Mesothelial cell of epicardium (in vitro differentiated cells): ENCODE data around the gene IL1RL2. TPM values are rescaled to one million over a fixed set of nuclear protein-coding genes. Genes with fewer than 3 reads are reported as not detected.

Experiments
- DNase-seq, 2 experiments: peaks; one replicate each; pipeline ENCODE4 v3.0.0; 2021; ENCODE audit warnings: low spot score in 2 of 2; ENCODE audit not compliant: unreplicated experiment in 2 of 2
- H3K27ac Mint-ChIP-seq: 2 replicates; pipeline ENCODE4 v1.8.0; 2021; ENCODE audit warnings: mixed read lengths
- H3K27me3 Mint-ChIP-seq: 2 replicates; pipeline ENCODE4 v1.8.0; 2021; ENCODE audit warnings: low read depth, mixed read lengths
- H3K36me3 Mint-ChIP-seq: 2 replicates; pipeline ENCODE4 v1.8.0; 2021; ENCODE audit warnings: mixed read lengths
- H3K4me1 Mint-ChIP-seq: 2 replicates; pipeline ENCODE4 v1.8.0; 2021; ENCODE audit warnings: mixed read lengths
- H3K4me3 Mint-ChIP-seq: 2 replicates; pipeline ENCODE4 v1.8.0; 2021; ENCODE audit warnings: mild to moderate bottlenecking, moderate library complexity, mixed read lengths
- H3K9me3 Mint-ChIP-seq: 2 replicates; pipeline ENCODE4 v1.8.0; 2021; ENCODE audit warnings: mixed read lengths
- total RNA-seq: library from RNA; stranded (reverse); gene quantifications from 3 replicates; pipeline ENCODE4 v1.2.1, GENCODE V29; 2021
- TF ChIP-seq, protein P1 (sequence below): fragments of 200-600 bp; sonication (generic); IDR thresholded peaks from one replicate; pipeline ENCODE4 v1.5.0; 2021; ENCODE audit warnings: antibody characterized with exemption; ENCODE audit not compliant: unreplicated experiment

Gene IL1RL2
- total RNA-seq, 1 donor from 2014 or later = not detected

DNA sequence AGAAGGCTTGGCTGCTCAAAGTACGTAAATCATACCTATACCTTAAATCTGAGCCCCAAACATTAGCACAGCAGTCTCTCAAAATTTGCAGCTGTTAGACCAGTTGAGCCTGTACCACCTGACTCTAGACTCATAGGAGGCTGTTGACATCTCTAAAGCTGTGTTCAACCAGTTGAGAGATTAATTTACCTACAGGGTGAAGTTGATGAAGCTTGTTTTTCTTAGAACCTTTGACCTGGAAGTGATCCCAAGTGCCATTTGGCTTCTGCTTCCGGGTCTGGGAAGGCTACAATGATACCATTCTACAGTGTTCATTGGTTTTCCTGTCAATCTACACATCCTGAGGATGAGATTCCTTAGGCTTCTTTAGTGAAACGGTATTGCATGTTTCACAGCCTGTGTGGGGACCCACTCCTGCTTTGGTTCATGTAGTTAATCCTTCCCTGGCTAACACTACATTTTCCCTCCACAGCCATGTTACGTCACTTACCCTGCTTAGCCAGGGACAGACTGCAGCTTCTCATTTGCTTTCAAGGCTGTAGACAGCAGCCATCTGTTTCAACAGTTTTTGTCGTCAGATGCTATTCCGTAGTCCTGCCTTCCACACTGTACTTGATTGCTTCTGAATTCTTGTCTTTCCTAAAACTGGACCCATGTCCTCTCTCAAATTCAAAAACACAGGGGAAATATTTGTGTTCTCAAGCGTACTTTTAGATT lies 4.7 kb upstream of the IL1RL2 start:
- H3K36me3 Mint-ChIP-seq = peaks cover 5% of the 10 kb centered on the region
- peak overlapping the region; percentile 11 for H3K27ac Mint-ChIP-seq
- H3K9me3 Mint-ChIP-seq = no peaks in the 10 kb centered on the region
- TF ChIP-seq, protein P1, sequence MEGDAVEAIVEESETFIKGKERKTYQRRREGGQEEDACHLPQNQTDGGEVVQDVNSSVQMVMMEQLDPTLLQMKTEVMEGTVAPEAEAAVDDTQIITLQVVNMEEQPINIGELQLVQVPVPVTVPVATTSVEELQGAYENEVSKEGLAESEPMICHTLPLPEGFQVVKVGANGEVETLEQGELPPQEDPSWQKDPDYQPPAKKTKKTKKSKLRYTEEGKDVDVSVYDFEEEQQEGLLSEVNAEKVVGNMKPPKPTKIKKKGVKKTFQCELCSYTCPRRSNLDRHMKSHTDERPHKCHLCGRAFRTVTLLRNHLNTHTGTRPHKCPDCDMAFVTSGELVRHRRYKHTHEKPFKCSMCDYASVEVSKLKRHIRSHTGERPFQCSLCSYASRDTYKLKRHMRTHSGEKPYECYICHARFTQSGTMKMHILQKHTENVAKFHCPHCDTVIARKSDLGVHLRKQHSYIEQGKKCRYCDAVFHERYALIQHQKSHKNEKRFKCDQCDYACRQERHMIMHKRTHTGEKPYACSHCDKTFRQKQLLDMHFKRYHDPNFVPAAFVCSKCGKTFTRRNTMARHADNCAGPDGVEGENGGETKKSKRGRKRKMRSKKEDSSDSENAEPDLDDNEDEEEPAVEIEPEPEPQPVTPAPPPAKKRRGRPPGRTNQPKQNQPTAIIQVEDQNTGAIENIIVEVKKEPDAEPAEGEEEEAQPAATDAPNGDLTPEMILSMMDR = no peak
- no peak overlapping the region for H3K4me3 Mint-ChIP-seq
- H3K4me1 Mint-ChIP-seq = peaks cover 17% of the 10 kb centered on the region
- DNase-seq = no peak
- peaks cover 22% of the 10 kb centered on the region for H3K27me3 Mint-ChIP-seq

DNA sequence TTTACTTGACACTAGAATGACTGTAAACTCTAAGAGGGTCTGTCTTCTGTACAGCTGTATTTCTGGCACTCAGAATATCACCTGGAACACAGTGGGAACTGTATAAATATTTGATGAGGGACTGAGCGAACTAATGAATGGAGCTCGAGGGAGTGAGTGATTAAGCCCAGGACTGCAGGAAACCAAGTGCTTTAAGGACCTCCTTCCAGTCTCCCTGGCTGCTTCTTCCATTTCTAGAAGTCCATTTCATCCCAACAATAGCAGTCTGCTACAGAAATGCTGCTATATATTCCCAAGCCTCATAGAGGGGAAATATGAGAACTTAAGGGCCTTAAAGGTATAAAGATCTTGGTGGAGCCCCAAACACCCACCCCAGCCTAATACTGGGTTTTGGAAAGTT lies 2.8 kb upstream of the IL1RL2 start:
- Mint-ChIP-seq H3K27ac (no peak overlapping the region), H3K9me3 (no peaks in the 10 kb centered on the region), H3K36me3 (no peaks in the 10 kb centered on the region), H3K4me3 (no peak overlapping the region), H3K27me3 (peaks cover 35% of the 10 kb centered on the region), H3K4me1 (peaks cover 21% of the 10 kb centered on the region)
- no peak for DNase-seq
- TF ChIP-seq, protein P1 = no peak

DNA sequence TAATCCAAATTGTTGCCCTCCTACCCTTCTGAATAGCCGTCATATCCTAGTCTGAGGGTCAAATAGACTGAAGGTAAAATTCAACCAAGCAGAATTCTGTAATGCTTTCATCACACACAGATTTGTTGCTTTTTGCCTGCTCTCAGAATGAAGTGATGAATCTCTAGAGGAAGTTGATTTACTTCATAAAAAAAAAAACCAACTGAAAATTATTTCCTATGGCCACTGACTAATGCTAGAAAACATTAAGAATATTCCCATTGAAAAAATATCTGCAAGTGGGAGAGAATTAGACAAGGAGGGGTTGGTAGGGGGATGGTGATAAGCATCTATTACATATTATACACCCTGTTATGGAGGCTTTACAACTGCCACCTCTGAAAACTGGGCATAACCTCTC lies 2.3 kb upstream of the IL1RL2 start:
- no peak overlapping the region for H3K27ac Mint-ChIP-seq
- H3K27me3 Mint-ChIP-seq = peaks cover 35% of the 10 kb centered on the region
- TF ChIP-seq, protein P1 = no peak
- no peaks in the 10 kb centered on the region for H3K9me3 Mint-ChIP-seq
- no peaks in the 10 kb centered on the region for H3K36me3 Mint-ChIP-seq
- no peak for DNase-seq
- H3K4me3 Mint-ChIP-seq = no peak overlapping the region
- H3K4me1 Mint-ChIP-seq = peaks cover 19% of the 10 kb centered on the region

DNA sequence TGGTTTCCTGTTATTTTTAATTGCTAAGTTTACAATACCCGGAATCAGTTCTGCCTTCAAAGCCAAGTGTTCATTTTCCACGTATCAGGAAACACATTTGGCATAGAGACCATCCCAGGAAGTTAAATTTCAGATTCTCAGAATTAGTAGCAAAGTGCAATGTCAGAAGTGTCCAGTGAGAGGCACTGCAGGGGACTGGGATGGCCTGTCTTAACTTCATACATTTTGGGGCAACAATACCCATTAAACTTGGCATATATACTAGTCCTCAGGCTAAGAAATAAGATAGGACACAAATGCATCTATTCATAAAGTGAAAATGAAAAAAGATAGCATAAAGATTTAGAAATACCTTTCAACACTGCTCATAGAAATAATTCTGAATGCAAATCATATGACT lies 1.5 kb upstream of the IL1RL2 start:
- Mint-ChIP-seq H3K9me3 (no peaks in the 10 kb centered on the region), H3K36me3 (no peaks in the 10 kb centered on the region), H3K4me1 (peaks cover 19% of the 10 kb centered on the region), H3K4me3 (no peak overlapping the region), H3K27ac (no peak overlapping the region), H3K27me3 (peaks cover 35% of the 10 kb centered on the region)
- DNase-seq = no peak
- TF ChIP-seq, protein P1 = peak; percentile 27

- Mint-ChIP-seq H3K4me3 (peak overlapping the region; percentile 73), H3K27ac (no peak overlapping the region), H3K27me3 (peaks cover 35% of the 10 kb centered on the region), H3K36me3 (no peaks in the 10 kb centered on the region), H3K4me1 (peaks cover 4% of the 10 kb centered on the region), H3K9me3 (no peaks in the 10 kb centered on the region)
- DNase-seq = no peak
- TF ChIP-seq, protein P1 = no peak
Measured at GRCh38 chr2:102187496-102188150, 800 bp downstream of the IL1RL2 start.
